ENCODE measurements around the gene AHNAK.
"Not testable (repeated sequence)": the region's sequence is repeated elsewhere in the genome, so short reads cannot be mapped to it uniquely, and the experiment has no call there.

Gene AHNAK

GRCh38 chr11:62401811-62402210 is 144.8 kb downstream of the AHNAK start:
- no peak for DNase-seq

- no peak for DNase-seq
Observed at GRCh38 chr11:62401356-62401755, 145.2 kb downstream of the AHNAK start.

DNA sequence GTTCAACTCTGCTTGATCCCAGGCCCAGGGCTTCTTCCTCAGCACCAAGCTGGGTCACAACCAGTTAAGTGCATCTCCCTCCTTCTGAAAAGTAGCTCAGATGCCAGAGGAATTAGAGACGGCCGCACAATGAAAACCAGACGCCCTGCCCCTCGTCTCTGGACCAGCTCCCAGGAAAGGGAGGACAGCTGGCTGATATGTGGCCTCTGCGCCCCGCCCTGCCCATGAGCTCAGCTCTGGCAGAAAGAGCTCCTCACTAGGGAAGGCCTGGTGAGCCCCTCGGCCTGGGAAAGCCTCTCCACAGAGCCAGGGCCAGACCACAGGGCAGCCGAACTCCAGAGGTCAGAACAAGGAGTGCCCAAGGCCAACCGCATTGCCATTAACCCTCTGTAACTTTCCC is 145.8 kb downstream of the AHNAK start:
- DNase-seq, result no peak

GRCh38 chr11:62400281-62400680 is 146.3 kb downstream of the AHNAK start:
- DNase-seq, result no peak

GRCh38 chr11:62399878-62400266 is 146.7 kb downstream of the AHNAK start:
- DNase-seq, result no peak

DNA sequence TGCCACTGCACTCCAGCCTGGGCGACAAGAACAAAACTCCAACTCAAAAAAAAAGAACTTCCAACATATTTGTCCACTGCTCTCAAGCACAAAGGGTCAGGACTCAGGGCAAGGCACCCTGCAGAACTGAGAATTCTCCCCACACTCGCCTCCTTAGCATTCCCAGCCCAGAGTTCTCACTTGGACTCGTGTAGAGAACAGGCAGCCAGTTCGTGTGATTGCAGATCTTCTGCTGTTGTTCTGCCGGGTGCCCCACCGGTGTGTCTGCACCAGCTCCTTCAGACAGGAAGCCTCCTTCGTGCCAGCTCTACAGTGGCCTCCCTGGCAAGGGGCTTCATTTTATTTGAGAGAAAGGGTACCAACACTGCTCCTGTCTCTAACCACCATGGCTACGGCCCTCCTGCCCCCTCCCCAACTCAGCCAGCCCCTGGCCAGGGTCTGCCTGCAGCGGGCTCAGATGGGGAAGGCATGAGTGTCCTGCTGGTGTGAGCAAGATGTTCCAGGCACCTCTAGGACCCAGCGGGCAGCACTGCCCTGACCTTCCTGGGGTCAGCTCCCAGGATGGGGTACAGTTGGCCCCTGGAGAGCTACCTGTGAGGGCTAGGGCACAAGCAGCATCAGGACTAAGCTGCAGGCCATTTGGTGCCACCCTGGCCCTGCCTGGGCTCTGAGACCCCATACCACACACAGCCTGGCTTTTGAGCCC is 147.3 kb downstream of the AHNAK start:
- no peak for DNase-seq

- peak; percentile 10 to 11 for DNase-seq
Observed at GRCh38 chr11:62398011-62398994, 148.3 kb downstream of the AHNAK start.

DNA sequence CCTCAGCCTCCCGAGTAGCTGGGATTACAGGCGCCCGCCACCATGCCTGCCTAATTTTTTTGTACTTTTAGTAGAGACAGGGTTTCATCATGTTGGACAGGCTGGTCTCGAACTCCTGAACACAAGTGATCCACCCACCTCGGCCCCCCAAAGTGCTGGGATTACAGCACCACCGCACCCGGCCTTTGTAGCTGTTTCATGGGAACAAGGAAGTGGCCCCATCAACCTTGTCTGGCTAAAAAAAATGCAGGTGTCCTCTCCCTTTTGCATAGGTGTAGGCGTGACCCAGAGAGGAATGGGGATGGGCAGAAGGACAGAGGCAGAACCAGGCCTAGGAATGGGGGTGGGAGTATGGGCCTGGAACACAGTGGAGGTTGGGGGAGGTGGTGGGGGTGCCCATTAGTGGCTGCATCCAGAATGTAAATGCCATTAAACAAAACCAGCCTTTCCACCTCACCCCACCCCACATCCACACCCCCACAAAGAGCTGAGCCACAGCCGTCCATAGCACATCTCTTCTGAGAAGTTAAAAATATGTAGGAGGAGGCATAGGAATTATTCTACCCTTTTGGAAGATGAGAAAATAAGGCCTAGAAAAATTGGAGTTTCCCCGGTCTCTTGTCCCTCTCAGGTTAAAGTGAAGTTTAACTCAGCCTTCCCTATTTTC is 150.6 kb downstream of the AHNAK start:
- DNase-seq, result no peak

DNA sequence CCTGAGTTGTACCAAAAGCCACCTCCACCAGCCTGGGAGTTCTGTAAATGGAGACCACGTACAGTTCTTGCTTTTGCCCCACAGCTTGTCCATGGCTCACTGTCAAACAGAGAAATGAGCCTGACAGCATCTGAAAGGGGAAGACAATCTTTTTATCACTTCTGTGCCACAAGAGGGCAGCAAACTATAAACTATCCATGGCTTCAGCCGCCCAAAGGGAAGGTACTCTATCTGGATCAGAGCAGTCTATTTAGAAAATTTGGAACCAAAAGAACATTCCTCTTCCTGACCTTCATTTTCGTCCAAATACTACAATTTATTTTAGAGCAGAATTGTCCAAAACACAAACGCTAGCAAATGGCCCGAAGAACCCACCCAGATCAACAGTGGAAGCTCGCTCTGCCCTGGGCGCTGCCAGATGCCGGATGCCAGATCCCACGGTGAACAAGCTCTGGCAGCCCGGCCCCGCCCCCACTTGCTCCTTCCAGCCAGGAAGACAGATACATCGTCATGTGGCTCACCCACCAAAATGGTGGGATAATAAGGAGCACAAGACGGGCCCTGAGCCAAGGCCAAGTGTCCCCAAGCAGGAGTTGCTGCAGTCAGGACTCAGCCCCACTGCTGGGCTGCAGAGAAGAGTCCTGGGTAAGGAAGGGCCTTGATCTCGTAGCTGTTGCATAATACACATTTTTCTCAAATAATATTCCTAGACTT is 151.6 kb downstream of the AHNAK start:
- DNase-seq, result peak; percentile 65 to 86

DNA sequence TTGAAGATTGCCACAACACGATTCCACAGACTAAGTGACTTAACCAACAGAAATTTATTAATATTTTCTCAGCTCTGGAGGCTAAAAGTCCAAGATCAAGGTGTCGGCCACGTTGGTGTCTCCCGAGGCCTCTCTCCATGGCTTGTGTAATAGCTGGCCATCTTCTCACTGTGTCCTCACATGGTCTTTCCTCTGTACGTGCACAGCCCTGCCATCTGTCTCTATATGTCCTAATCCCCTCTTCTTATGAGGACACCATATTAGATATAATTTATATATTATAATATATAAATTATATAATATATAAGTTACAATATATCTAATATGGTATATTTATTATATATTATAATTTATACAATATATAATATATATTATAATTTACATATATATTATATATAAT is 152.9 kb downstream of the AHNAK start:
- no peak for DNase-seq

- no peak for DNase-seq
Observed at GRCh38 chr11:62393061-62393611, 153.5 kb downstream of the AHNAK start.

DNA sequence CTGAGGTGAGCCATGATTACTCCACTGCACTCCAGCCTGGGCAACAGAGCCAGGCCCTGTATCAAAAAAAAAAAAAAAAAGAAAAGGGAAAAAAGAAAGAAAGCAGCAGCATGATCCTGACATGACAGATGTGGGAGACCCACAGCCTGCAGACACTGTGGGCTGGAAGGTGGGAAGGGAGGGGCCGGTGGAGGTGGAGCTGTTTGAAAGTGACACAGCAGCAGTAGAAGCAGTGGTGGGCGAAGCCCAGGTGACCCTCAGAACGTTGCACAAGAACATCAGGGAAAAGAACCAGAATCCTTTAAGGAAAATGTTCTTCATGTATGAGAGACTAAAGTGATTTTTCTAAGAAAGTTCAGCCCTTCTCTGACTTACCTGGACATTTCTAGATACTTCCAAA is 154.1 kb downstream of the AHNAK start:
- DNase-seq, result no peak

GRCh38 chr11:62391642-62392425 is 154.8 kb downstream of the AHNAK start:
- DNase-seq, result no peak

- peak in 1 of 2 donors; percentile 25 for DNase-seq
Observed at GRCh38 chr11:62390722-62391121, 155.9 kb downstream of the AHNAK start.

DNA sequence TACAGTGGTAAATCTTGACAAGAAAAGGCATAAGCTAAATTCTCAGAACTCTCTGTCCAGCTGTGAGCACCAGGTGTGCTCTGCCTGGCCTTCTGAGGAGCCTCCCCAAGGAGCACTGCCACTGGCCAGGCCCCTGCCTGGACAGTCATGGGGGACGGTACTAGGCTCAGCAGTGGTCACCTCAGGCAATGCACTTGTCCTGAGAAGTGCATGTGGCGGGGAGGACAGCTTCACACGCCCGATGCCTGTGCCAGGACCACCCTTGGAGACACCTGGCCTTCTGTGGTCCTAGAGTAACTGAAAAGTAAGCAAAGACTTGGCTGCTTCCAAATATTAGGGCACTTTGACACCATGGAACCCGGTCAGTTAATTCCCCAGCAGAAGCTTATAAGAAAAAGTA is 156.4 kb downstream of the AHNAK start:
- DNase-seq, result no peak

- DNase-seq, result no peak
Observed at GRCh38 chr11:62388999-62389398, 157.6 kb downstream of the AHNAK start.

- no peak for DNase-seq
Observed at GRCh38 chr11:62387381-62387780, 159.2 kb downstream of the AHNAK start.

- DNase-seq, result not testable (repeated sequence)
Observed at GRCh38 chr11:62386083-62386482, 160.5 kb downstream of the AHNAK start.

- DNase-seq, result no peak
Observed at GRCh38 chr11:62383822-62384221, 162.8 kb downstream of the AHNAK start.
